ENCODE measurements around the gene NCEH1.

Gene NCEH1

GRCh38 chr3:172646439-172647015, 64.3 kb downstream of the NCEH1 start:
- no peak for DNase-seq (ENCODE audit: low read depth in 2 of 2)

- no peak for DNase-seq (ENCODE audit: low read depth in 2 of 2)
Measured at GRCh38 chr3:172644258-172644657, 66.6 kb downstream of the NCEH1 start.

- no peak for DNase-seq (ENCODE audit: low read depth in 2 of 2)
Measured at GRCh38 chr3:172643506-172644179, 67.2 kb downstream of the NCEH1 start.

GRCh38 chr3:172641291-172641690, 69.6 kb downstream of the NCEH1 start:
- no peak for DNase-seq (ENCODE audit: low read depth in 2 of 2)

- no peak for DNase-seq (ENCODE audit: low read depth in 2 of 2)
Measured at GRCh38 chr3:172640751-172641150, 70.1 kb downstream of the NCEH1 start.

GRCh38 chr3:172635588-172635987, 75.3 kb downstream of the NCEH1 start:
- DNase-seq (ENCODE audit: low read depth in 2 of 2), result no peak

GRCh38 chr3:172634948-172635347, 75.9 kb downstream of the NCEH1 start:
- no peak for DNase-seq (ENCODE audit: low read depth in 2 of 2)

- no peak for DNase-seq (ENCODE audit: low read depth in 2 of 2)
Measured at GRCh38 chr3:172630316-172630715, 80.6 kb downstream of the NCEH1 start.

GRCh38 chr3:172629470-172629869, 81.4 kb downstream of the NCEH1 start:
- no peak for DNase-seq (ENCODE audit: low read depth in 2 of 2)

GRCh38 chr3:172627057-172627809, 83.6 kb downstream of the NCEH1 start:
- DNase-seq (ENCODE audit: low read depth in 2 of 2), result no peak

- no peak for DNase-seq (ENCODE audit: low read depth in 2 of 2)
Measured at GRCh38 chr3:172626021-172626640, 84.7 kb downstream of the NCEH1 start.

- no peak for DNase-seq (ENCODE audit: low read depth in 2 of 2)
Measured at GRCh38 chr3:172625404-172625803, 85.5 kb downstream of the NCEH1 start.

- DNase-seq (ENCODE audit: low read depth in 2 of 2), result no peak
Measured at GRCh38 chr3:172624999-172625398, 85.9 kb downstream of the NCEH1 start.

GRCh38 chr3:172622916-172623700, 87.8 kb downstream of the NCEH1 start:
- DNase-seq (ENCODE audit: low read depth in 2 of 2), result peak in 1 of 2 donors; percentile 19

- no peak for DNase-seq (ENCODE audit: low read depth in 2 of 2)
Measured at GRCh38 chr3:172622156-172622555, 88.7 kb downstream of the NCEH1 start.

- DNase-seq (ENCODE audit: low read depth in 2 of 2), result no peak
Measured at GRCh38 chr3:172617976-172618375, 92.9 kb downstream of the NCEH1 start.

- no peak for DNase-seq (ENCODE audit: low read depth in 2 of 2)
Measured at GRCh38 chr3:172617013-172617706, 93.7 kb downstream of the NCEH1 start.

- DNase-seq (ENCODE audit: low read depth in 2 of 2), result no peak
Measured at GRCh38 chr3:172616031-172616461, 94.8 kb downstream of the NCEH1 start.

GRCh38 chr3:172615296-172615695, 95.6 kb downstream of the NCEH1 start:
- no peak for DNase-seq (ENCODE audit: low read depth in 2 of 2)

- no peak for DNase-seq (ENCODE audit: low read depth in 2 of 2)
Measured at GRCh38 chr3:172614340-172615274, 96.3 kb downstream of the NCEH1 start.
